ENCODE data around the gene GPX4. TPM values are rescaled to one million over a fixed set of nuclear protein-coding genes. Genes with fewer than 3 reads are reported as not detected.
A peak's percentile ranks its signal among the peaks of the same experiment; 100 is the strongest.
"Not testable (repeated sequence)": the region's sequence is repeated elsewhere in the genome, so short reads cannot be mapped to it uniquely, and the experiment has no call there.

GPX4 gene
- total RNA-seq, 1 donor from 2014 or later: 345 TPM

DNA sequence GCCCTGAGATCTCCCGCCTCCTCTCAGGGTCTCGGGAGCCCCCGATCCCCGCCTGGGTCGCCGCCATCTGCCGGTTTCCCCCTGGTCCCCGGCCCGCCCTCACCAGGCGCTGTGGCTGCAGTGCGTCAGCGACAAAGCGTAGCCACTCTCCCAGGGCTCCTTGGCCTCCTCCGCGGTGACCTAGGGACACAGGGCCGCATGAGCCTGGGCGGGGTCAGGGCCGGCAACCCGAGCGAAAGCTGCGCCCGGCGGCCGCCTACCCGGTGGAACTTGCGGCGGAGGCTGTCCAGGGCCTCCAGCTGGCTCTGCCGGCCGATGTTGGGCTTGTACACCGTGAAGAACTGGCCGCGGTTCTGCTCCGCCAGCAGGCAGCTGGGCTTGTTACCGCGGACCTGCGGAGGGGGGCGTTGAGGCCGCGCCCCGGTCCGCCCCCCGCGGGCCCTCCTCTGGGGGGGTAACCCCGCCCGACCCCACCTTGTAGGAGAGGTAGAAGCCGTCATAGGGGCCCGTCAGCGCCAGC, 5.3 kb downstream of the GPX4 start:
- ATAC-seq (ENCODE audit: poor library complexity) (no peak), DNase-seq (no peak)
- intact Hi-C loops (cut with DNase I): no loop called here

DNA sequence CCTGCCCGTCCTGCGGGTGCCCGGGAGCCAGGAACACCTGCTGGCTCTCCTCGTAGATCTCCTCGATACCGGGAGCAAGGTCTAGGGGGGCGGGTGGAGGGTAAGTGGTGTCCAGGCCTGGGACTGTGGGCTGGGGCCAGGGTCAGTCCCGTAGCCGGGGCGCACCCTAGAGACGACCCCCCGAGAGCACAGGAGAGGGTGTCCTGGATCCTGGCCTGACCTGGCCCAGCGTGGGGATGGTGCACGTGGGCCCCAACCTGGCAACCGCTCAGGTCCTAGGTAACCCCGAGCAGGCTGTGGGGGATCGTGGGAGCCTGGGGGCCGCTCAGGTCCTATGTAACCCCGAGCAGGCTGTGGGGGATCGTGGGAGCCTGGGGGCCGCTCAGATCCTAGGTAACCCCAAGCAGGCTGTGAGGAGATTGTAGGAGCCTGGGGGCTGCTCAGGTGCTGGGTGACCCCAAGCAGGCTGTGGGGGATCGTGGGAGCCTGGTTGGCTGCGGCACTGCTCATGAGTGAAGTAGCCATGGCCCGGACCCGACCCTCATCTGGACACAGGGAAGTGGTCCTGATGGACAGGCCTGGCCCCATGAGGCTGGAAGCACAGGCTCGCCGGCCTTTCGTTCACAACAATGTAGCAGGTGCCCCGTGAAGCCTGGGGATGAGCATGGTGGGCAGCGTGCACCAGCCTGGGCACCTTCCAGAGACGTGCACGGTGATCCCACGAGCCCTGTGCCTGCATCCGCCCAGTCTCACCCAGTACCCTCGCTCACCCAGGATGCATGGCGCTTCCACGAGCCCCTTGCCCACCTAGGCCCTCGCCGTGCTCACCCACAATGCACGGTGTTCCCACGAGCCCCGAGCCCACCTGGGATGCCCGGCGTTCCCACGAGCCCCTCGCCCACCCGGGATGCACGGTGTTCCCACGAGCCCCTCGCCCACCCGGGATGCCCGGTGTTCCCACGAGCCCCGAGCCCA, 6.2 kb downstream of the GPX4 start:
- DNase-seq (no peak), ATAC-seq (ENCODE audit: poor library complexity) (no peak)
- intact Hi-C loops (cut with DNase I): loop anchor here (5.0 kb wide), 1 partner anchor 82 kb away; no protein-coding TSS in a partner anchor

DNA sequence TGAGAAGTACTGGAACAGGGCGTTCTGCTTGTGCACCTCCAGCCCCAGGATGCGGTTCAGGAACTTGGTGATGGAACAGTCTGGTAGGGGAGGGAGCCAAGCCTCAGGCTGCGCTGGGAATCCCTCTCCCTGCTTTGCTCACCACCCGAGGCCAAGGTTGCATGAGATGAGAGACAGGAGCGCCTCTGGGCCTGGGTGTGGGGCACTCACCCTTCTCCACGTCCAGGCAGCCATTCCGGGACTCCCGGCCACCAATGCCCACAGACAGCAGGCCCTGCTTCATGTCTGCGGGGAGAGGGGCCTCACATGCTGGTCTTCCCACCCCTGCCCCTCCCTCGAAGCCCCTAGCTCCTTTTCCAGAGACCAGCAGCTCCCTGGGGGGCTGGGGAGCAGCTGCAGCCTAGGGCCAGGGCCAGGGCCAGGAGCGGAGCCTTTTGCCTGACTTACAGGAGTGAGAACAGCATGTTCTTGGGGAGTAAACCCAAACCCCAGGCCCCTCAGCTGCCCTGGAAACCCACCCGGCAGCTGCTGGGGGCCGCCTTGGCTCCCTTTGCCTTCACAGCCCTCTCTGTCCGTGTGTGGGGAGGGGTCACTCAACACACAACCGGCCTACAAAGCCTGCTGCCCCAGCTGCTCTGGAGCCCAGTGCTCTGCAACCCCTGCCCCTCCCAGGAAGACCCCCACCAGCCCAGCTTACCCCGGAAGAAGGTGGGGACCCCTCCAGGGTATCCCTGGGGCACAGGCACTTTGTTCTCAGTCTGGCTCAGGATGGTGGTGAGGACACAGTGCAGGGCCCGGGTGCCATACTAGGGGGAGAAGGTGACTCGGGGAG, 7.2 kb downstream of the GPX4 start:
- DNase-seq: no peak
- no peak for ATAC-seq (ENCODE audit: poor library complexity)
- intact Hi-C loops (cut with DNase I): loop anchor here (5.0 kb wide), 1 partner anchor 81 kb away; no protein-coding TSS in a partner anchor

GRCh38 chr19:1111641-1112267, 8.0 kb downstream of the GPX4 start:
- intact Hi-C loops (cut with DNase I): loop anchor here (5.0 kb wide), 1 partner anchor 81 kb away; no protein-coding TSS in a partner anchor
- DNase-seq: no peak
- no peak for ATAC-seq (ENCODE audit: poor library complexity)

DNA sequence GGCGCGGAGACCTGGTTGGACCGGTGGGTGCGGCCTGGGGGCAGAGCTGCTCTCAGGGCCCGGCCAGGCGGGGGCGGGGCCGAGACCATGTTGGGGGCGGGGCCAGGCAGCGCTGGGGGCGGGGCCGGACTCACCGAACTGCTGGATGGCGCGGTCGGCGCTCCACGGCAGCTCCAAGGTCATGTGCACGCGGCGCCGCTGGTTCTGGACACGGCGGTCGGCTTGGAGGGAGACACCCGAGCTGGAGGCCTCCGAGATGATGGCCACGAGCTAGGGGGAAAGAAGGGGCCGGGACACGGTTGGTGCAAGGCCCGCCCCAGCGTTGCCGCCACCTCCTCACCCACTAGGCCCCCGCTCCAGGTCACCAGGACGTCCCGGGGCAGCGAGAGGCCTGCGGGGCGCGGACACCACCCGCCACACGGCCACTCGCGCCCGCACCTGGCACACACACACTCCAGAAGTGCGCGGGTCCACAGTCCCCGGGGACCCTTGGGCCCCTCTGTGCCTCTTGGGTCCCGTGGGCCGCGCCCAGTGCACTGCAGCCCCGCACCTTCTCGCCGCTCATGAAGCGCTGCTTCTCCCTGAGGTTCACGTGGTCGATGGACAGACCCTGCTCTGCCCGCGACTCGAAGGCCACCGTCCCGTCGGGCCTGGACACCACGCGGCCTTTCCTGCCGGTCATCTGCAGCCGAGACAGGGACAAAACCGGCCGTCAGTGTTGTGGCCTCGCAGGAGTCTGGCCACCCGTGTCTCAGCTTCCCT, 8.7 kb downstream of the GPX4 start:
- no peak for DNase-seq
- intact Hi-C loops (cut with DNase I): loop anchor here (5.0 kb wide), 1 partner anchor 80 kb away; no protein-coding TSS in a partner anchor

DNA sequence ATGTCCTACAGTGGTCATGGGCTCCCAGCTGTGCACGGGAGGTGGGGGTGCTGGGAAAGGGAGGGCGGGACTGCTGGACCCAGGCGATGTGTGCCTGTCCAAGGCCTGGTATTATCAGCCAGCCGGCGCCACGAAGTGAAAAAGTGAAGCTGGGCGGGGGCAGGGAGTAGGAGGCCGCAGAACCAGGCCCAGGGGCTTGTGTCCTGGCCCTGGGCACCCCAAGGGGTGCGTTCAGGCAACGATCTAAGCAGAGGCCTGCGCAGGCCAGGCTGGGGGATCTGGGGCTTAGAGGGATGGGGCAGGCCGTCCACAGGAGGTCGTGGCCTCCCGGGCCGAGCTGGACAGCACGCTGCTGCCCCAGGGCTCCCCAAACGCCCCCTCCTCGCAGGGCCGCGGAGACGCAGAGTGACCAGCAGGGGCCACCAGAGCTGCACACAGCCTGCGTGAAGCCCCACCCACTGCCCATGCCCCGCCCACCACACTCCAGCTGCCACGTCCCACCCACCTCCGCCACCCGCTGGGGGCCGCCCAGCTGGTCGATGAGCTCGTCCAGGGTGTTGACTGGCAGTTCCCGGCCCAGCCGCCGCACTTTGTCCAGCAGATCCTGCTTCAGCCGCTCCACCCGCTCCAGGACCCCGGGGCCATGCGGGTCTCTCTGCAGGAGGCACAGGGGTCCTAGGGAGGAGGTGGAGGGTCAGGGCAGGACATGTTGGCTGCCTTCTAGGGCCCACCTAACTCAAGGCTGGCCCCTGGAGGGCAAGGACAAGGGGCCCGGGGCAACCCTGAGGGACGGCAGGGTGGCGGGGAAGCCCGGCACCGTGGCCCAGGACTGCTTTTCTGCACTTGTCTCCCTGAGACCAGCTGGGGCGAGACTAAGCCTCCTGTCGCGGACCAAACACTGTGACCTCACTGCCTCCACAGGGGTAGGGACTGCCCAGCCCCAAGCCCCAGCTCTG, 9.5 kb downstream of the GPX4 start:
- ATAC-seq (ENCODE audit: poor library complexity) (peak; percentile 91), DNase-seq (peak; percentile 98)
- intact Hi-C loops (cut with DNase I): loop anchor here (5.0 kb wide), 1 partner anchor 79 kb away; no protein-coding TSS in a partner anchor

More for the DNA sequence above, 8.7 kb downstream of the GPX4 start:
- ATAC-seq (ENCODE audit: poor library complexity): peak; percentile 48

GRCh38 chr19:1113986-1114483, 10.2 kb downstream of the GPX4 start:
- no peak for ATAC-seq (ENCODE audit: poor library complexity)
- no peak for DNase-seq
- intact Hi-C loops (cut with DNase I): loop anchor here (5.0 kb wide), 1 partner anchor 78 kb away; no protein-coding TSS in a partner anchor

DNA sequence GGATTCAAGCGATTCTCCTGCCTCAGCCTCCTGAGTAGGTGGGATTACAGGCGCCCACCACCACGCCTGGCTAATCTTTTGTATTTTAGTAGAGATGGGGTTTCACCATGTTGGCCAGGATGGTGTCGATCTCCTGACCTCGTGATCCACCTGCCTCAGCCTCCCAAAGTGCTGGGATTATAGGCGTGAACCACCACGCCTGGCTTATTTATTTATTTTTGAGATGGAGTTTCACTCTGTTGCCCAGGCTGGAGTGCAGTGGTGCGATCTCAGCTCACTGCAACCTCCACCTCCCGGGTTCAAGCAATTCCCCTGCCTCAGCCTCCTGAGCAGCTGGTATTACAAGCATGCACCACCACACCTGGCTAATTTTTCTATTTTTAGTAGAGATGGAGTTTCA, 10.9 kb downstream of the GPX4 start:
- intact Hi-C loops (cut with DNase I): loop anchor here (5.0 kb wide), 1 partner anchor 78 kb away; no protein-coding TSS in a partner anchor
- not testable (repeated sequence) for DNase-seq

GRCh38 chr19:1115646-1116420, 12.0 kb downstream of the GPX4 start:
- DNase-seq: no peak

More for the DNA sequence above, 10.9 kb downstream of the GPX4 start:
- ATAC-seq (ENCODE audit: poor library complexity): not testable (repeated sequence)

DNA sequence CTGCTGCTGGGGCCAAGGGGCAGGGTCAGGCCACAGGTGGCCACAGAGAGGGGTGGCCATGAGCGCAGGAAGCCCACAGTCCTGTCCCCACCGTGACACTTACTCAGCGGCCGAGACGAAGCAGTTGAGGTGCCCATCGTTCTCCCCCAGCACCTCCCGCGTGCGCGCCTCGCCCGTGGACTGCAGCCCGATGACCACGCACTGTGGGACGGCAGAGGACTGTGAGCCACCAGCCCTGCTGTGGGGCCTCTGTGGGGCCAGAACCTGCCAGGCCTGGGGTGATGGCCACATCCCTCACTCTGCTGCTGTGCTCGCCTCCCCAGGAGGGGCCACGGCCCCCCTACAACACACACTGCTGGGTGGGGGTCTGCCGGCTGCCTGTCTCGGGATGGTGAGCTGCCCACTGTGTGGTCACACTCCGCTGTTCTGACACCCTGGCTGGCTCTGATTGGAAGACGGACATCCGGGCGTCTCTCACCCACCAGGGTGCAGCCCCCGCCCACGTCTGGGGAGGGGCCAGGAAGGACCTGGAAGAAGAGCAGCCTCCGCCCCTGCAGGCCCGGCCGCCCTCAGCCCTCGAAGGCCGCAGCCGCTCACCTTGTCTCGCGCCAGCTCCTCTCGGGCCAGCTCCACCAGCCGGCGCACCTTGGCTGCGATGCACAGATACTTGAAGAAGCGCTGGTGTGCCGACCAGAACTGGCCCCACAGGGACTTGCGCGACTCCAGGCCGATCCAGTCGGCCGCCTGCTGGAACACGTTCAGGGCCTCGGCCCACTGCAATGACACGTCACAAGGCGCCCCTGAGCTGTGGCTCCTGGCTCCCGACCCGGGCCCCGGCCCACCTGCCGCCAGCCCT, 13.2 kb downstream of the GPX4 start:
- DNase-seq (no peak), ATAC-seq (ENCODE audit: poor library complexity) (no peak)
- intact Hi-C loops (cut with DNase I): no loop called here

More at GRCh38 chr19:1115646-1116420, 12.0 kb downstream of the GPX4 start:
- intact Hi-C loops (cut with DNase I): no loop called here
- no peak for ATAC-seq (ENCODE audit: poor library complexity)

DNA sequence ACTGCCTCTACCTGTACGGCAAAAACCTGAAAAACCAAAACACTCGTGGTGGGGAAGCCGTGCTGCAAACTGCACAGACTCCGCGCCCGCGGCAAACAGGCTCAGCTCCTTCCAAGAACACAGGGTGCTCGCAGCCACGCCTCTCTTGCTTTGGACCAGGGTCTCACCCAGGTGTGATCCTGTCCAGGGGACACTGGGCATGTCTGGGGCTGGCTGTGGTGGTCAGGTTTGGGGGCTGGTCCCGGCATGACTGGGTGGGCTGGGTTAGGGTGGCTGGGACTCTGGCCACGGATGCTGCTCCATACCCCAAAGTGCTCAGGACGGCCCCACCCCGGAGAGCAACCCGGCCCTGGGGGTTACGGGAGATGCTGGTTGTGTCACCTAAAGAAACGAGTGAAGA, 13.9 kb downstream of the GPX4 start:
- intact Hi-C loops (cut with DNase I): no loop called here
- ATAC-seq (ENCODE audit: poor library complexity): no peak

DNA sequence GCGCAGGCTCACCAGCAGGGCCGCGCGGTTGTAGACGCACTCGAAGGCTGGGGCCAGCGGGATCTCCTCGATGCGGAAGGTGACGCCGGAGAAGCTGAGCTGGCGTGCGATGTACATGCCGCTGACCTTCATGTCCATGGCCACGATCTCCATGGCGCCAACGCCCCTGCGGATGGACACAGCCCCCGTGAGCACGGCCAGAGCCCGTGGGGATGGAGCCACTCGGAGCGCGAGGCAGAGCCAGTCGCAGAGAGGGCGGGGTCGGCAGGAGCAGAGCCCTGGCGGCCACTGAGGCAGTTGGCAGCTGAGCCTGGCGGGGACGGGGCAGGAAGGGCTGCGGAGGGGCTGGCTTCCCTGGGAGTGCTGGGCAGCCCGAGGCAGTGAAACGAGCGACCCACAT, 15.2 kb downstream of the GPX4 start:
- no peak for ATAC-seq (ENCODE audit: poor library complexity)
- no peak for DNase-seq
- intact Hi-C loops (cut with DNase I): no loop called here

More for the DNA sequence above, 13.9 kb downstream of the GPX4 start:
- no peak for DNase-seq

DNA sequence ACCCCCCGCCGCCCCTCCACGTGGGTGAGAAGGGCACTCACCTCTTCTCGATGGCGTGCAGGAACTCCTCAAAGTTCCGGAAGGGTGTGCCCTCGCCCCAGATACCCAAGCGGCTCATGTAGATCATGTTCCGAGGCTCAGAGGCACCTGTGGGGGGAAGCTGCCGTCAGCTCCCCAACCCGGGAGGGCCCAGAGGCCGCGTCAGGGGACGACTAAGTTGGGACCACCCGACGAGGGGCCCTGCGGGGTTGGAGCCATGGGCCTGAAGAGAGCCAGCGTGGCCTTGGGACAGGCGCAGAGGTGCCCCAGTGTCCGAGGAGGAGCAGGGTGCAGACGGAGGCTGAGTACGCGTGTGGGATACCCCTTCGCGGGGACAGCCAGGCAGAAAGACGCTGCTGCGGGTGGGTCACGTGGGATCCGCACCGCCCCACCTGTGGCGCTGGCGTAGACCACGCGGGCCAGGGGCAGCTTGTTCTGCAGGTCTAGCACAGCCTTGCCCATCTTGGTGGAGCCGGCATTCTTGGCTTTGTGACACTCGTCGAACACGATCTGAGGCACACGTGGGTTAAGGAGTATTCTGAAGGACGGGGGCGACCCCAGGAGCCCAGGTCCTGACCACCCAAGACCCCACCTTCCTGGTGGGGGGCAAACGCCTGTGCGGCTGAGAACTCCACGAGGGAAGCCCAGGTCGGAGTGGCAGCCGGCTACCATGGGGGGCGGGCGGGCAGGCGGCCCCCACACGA, 15.9 kb downstream of the GPX4 start:
- ATAC-seq (ENCODE audit: poor library complexity) (no peak), DNase-seq (no peak)
- intact Hi-C loops (cut with DNase I): no loop called here

DNA sequence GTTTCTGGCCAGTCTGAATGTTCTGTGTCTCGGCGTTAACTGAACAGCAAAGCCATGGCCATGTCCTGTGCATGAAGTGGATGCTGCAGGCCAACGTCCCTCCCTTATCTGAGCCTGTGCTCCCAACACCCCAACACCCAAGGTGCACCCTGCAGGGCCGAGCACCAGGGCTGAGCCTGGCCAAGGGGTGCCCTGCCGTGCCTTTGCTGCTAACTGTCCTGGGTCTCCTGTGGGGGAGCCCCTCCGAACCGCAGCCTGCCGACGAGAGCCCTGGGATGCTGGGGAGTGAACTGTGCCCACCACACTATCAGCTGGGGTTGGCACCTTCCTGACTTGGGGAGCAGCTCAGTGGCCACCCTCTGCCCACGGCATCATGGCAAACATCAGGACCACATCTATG, 17.6 kb downstream of the GPX4 start:
- intact Hi-C loops (cut with DNase I): no loop called here
- DNase-seq: no peak
- ATAC-seq (ENCODE audit: poor library complexity): no peak
